Astrocyte (in vitro differentiated cells and primary cell): Measurements from ENCODE around the gene PPM1G. TPM values are rescaled to one million over a fixed set of nuclear protein-coding genes. Genes with fewer than 3 reads are reported as not detected.

Source experiments
- DNase-seq: peaks from one replicate; pipeline ENCODE4 v3.0.0-alpha.2; 2010; ENCODE audit warnings: low read depth
- FAIRE-seq: peaks from 2 replicates; lab custom pipeline; 2011; peaks lifted over from hg19 to GRCh38; lab: Jason Lieb, UNC
- H2AFZ ChIP-seq: 2 replicates; pipeline ENCODE4 v1.6.0; 2012; ENCODE audit warnings: low read depth, low read length, inconsistent platforms
- H3K27ac ChIP-seq: 2 replicates; pipeline ENCODE4 v1.5.1; 2011; ENCODE audit warnings: low read depth, low read length, inconsistent platforms
- H3K27me3 ChIP-seq: 2 replicates; pipeline ENCODE4 v1.6.0; 2011; ENCODE audit warnings: low read length, inconsistent platforms; ENCODE audit not compliant: insufficient read depth
- H3K36me3 ChIP-seq: 2 replicates; pipeline ENCODE4 v1.5.1; 2011; ENCODE audit warnings: low read length, inconsistent platforms; ENCODE audit not compliant: insufficient read depth
- H3K4me1 ChIP-seq: 2 replicates; pipeline ENCODE4 v1.5.1; 2011; ENCODE audit warnings: low read length, inconsistent platforms; ENCODE audit not compliant: insufficient read depth
- H3K4me2 ChIP-seq: 2 replicates; pipeline ENCODE4 v1.6.0; 2012; ENCODE audit warnings: low read length, inconsistent platforms
- H3K4me3 ChIP-seq: 2 replicates; pipeline ENCODE4 v1.5.1; 2011; ENCODE audit warnings: low read depth, mild to moderate bottlenecking, low read length, inconsistent platforms; ENCODE audit not compliant: insufficient read depth
- H3K79me2 ChIP-seq: 2 replicates; pipeline ENCODE4 v1.6.0; 2012; ENCODE audit warnings: mild to moderate bottlenecking, low read length, inconsistent platforms; ENCODE audit not compliant: insufficient read depth
- H3K9ac ChIP-seq: 2 replicates; pipeline ENCODE4 v1.6.0; 2012; ENCODE audit warnings: mild to moderate bottlenecking, low read length, inconsistent platforms
- H3K9me3 ChIP-seq: 2 replicates; pipeline ENCODE4 v1.5.1; 2012; ENCODE audit warnings: low read depth, mild to moderate bottlenecking, low read length, inconsistent platforms; ENCODE audit not compliant: insufficient read depth
- H4K20me1 ChIP-seq: 2 replicates; pipeline ENCODE4 v1.6.0; 2012; ENCODE audit warnings: low read length, inconsistent platforms; ENCODE audit not compliant: insufficient read depth
- H3K27ac Mint-ChIP-seq: one replicate; pipeline ENCODE4 v1.8.0; 2021; ENCODE audit warnings: mild to moderate bottlenecking, mixed read lengths; ENCODE audit not compliant: unreplicated experiment
- H3K27me3 Mint-ChIP-seq: one replicate; pipeline ENCODE4 v1.8.0; 2021; ENCODE audit warnings: low read depth, mixed read lengths; ENCODE audit not compliant: unreplicated experiment
- H3K36me3 Mint-ChIP-seq: one replicate; pipeline ENCODE4 v1.8.0; 2021; ENCODE audit warnings: low read depth, mixed read lengths; ENCODE audit not compliant: unreplicated experiment
- H3K4me1 Mint-ChIP-seq: one replicate; pipeline ENCODE4 v1.8.0; 2021; ENCODE audit warnings: low read depth, mixed read lengths; ENCODE audit not compliant: unreplicated experiment
- H3K4me3 Mint-ChIP-seq: one replicate; pipeline ENCODE4 v1.8.0; 2021; ENCODE audit warnings: mild to moderate bottlenecking, moderate library complexity, mixed read lengths; ENCODE audit not compliant: unreplicated experiment
- H3K9me3 Mint-ChIP-seq: one replicate; pipeline ENCODE4 v1.8.0; 2021; ENCODE audit warnings: mild to moderate bottlenecking, mixed read lengths; ENCODE audit not compliant: unreplicated experiment
- CTCF ChIP-seq: IDR thresholded peaks from 2 replicates; pipeline ENCODE4 v1.5.1; 2011; ENCODE audit warnings: low read depth, mild to moderate bottlenecking, inconsistent platforms, low read length, moderate library complexity; ENCODE audit not compliant: insufficient read depth
- EZH2 ChIP-seq: IDR thresholded peaks from 2 replicates; pipeline ENCODE4 v1.6.1; 2012; ENCODE audit warnings: mild to moderate bottlenecking, low read length, inconsistent platforms; ENCODE audit not compliant: insufficient read depth
- total RNA-seq: library from RNA; stranded (reverse); gene quantifications from 2 replicates; pipeline ENCODE4 v1.2.1, GENCODE V29; 2021

PPM1G gene
- total RNA-seq, 1 donor from 2014 or later = 79.0 TPM

GRCh38 chr2:27451095-27451494 is 41.7 kb upstream of the PPM1G start:
- Histone ChIP-seq H3K36me3 (peaks cover 24% of the 10 kb centered on the region), H3K4me2 (no peak overlapping the region), H3K27ac (no peak overlapping the region), H3K27me3 (no peaks in the 10 kb centered on the region), H2AFZ (no peak overlapping the region), H4K20me1 (no peaks in the 10 kb centered on the region), H3K9me3 (no peaks in the 10 kb centered on the region), H3K4me3 (no peak overlapping the region), H3K4me1 (no peaks in the 10 kb centered on the region), H3K79me2 (no peaks in the 10 kb centered on the region), H3K9ac (no peak overlapping the region)
- no peaks in the 10 kb centered on the region for H3K4me1 Mint-ChIP-seq
- H3K4me3 Mint-ChIP-seq = no peak overlapping the region
- no peaks in the 10 kb centered on the region for H3K9me3 Mint-ChIP-seq
- no peak for TF ChIP-seq CTCF
- TF ChIP-seq EZH2 = no peak
- H3K27me3 Mint-ChIP-seq = no peaks in the 10 kb centered on the region
- no peak overlapping the region for H3K27ac Mint-ChIP-seq
- peaks cover 29% of the 10 kb centered on the region for H3K36me3 Mint-ChIP-seq
- DNase-seq = no peak
- FAIRE-seq = no peak

GRCh38 chr2:27448381-27448780 is 39.0 kb upstream of the PPM1G start:
- FAIRE-seq = no peak

More at GRCh38 chr2:27448381-27448780, 39.0 kb upstream of the PPM1G start:
- Histone ChIP-seq H3K27me3 (no peaks in the 10 kb centered on the region), H3K36me3 (peaks cover 22% of the 10 kb centered on the region), H2AFZ (no peak overlapping the region), H3K9me3 (no peaks in the 10 kb centered on the region), H3K79me2 (no peaks in the 10 kb centered on the region), H3K4me1 (no peaks in the 10 kb centered on the region), H3K4me2 (no peak overlapping the region), H4K20me1 (no peaks in the 10 kb centered on the region), H3K9ac (no peak overlapping the region), H3K4me3 (no peak overlapping the region), H3K27ac (no peak overlapping the region)
- H3K9me3 Mint-ChIP-seq = no peaks in the 10 kb centered on the region
- no peak overlapping the region for H3K27ac Mint-ChIP-seq
- peaks cover 22% of the 10 kb centered on the region for H3K36me3 Mint-ChIP-seq
- no peak overlapping the region for H3K4me3 Mint-ChIP-seq
- no peak for DNase-seq
- H3K27me3 Mint-ChIP-seq = no peaks in the 10 kb centered on the region
- no peak for TF ChIP-seq EZH2
- TF ChIP-seq CTCF = no peak
- H3K4me1 Mint-ChIP-seq = no peaks in the 10 kb centered on the region
